ENCODE results near the gene ELN. TPM values are rescaled to one million over a fixed set of nuclear protein-coding genes. Genes with fewer than 3 reads are reported as not detected.

The ELN gene
- total and polyA plus RNA-seq, 2 donors (not counting 1 experiment from before 2014, with no cell fraction given): not detected

GRCh38 chr7:74022507-74022906, 5.5 kb upstream of the ELN start:
- TF ChIP-seq, protein P1, sequence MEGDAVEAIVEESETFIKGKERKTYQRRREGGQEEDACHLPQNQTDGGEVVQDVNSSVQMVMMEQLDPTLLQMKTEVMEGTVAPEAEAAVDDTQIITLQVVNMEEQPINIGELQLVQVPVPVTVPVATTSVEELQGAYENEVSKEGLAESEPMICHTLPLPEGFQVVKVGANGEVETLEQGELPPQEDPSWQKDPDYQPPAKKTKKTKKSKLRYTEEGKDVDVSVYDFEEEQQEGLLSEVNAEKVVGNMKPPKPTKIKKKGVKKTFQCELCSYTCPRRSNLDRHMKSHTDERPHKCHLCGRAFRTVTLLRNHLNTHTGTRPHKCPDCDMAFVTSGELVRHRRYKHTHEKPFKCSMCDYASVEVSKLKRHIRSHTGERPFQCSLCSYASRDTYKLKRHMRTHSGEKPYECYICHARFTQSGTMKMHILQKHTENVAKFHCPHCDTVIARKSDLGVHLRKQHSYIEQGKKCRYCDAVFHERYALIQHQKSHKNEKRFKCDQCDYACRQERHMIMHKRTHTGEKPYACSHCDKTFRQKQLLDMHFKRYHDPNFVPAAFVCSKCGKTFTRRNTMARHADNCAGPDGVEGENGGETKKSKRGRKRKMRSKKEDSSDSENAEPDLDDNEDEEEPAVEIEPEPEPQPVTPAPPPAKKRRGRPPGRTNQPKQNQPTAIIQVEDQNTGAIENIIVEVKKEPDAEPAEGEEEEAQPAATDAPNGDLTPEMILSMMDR (IDR thresholded peaks at IDR 0.05): no peak
- TF ChIP-seq EZH2 (IDR thresholded peaks at IDR 0.05; ENCODE audit: borderline replicate concordance, insufficient read depth, low read depth, low read length, poor library complexity, severe bottlenecking): no peak
- Histone ChIP-seq H3K4me1 (ENCODE audit: control insufficient read depth in 2 of 2, insufficient read depth in 2 of 2, low read length in 2 of 2) (peaks cover 3 to 5% of the 10 kb centered on the region in 2 donors), H3K9ac (ENCODE audit: low read length) (no peak overlapping the region), H3K27ac (ENCODE audit: low read length in 2 of 2) (no peak overlapping the region), H4K20me1 (ENCODE audit: control insufficient read depth, insufficient read depth, low read length, poor library complexity, severe bottlenecking) (no peaks in the 10 kb centered on the region), H3K36me3 (replicated peaks in 1 of 2; ENCODE audit: control extremely low read depth in 1 of 2, control insufficient read depth in 1 of 2, extremely low read depth in 1 of 2, insufficient read depth in 2 of 2, low read length in 1 of 2) (no peaks in the 10 kb centered on the region), H3K79me2 (ENCODE audit: control insufficient read depth, insufficient read depth, low read length) (no peaks in the 10 kb centered on the region), H3K4me3 (ENCODE audit: control extremely low read depth in 1 of 5, extremely low read depth in 1 of 5, insufficient read depth in 1 of 5, low read depth in 2 of 5, low read length in 4 of 5) (no peak overlapping the region), H3K4me2 (replicated peaks; ENCODE audit: low read depth, low read length, poor library complexity, severe bottlenecking) (no peak overlapping the region), H2AFZ (ENCODE audit: insufficient read depth, low read depth, low read length, poor library complexity, severe bottlenecking) (no peak overlapping the region), H3K27me3 (replicated peaks in 1 of 4; ENCODE audit: control extremely low read depth in 1 of 4, control insufficient read depth in 3 of 4, insufficient read depth in 4 of 4, low read length in 3 of 4) (peaks cover 0 to 28% (median 10%) of the 10 kb centered on the region in 4 experiments), H3K9me3 (ENCODE audit: control extremely low read depth in 1 of 3, control insufficient read depth in 2 of 3, insufficient read depth in 1 of 3, low read length in 2 of 3) (peaks cover 0 to 2% (median 0%) of the 10 kb centered on the region in 3 donors)
- Mint-ChIP-seq H3K27ac (no peak overlapping the region), H3K9me3 (ENCODE audit: insufficient read depth) (no peaks in the 10 kb centered on the region), H3K4me1 (peaks cover 3% of the 10 kb centered on the region), H3K4me3 (no peak overlapping the region), H3K27me3 (peaks cover 28% of the 10 kb centered on the region)
- ChIA-PET POLR2A (no interaction called here), CTCF (no interaction called here)
- DNase-seq (no peak), ATAC-seq (ENCODE audit: low read depth) (no peak)
- WGBS (ENCODE audit: insufficient coverage): 96% methylated on average over 2 of the region's 7 CpGs
- intact Hi-C loops (cut with micrococcal nuclease): no loop called here

DNA sequence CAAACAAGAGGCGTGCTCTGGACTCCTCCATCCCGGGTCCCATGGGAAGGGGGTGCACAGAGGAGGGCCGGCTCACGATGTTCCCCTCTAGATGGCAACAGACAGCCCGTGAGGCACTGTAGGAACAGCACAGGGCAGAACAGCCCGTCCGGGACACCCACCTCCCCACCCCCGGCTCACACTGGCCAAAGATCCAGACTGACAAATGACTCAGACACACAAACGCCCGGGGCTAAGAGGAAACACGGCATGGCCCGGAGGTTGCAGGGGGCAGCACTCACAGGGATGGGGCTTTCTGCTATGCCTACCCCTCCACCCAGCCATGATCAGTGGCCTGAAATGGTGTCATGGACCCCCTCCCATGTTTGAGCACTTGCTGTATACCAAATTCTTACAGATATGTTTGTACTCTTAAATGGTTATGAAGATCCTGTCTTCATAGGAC, 4.9 kb upstream of the ELN start:
- CTCF ChIA-PET: no interaction called here

More for the DNA sequence above, 4.9 kb upstream of the ELN start:
- ATAC-seq (ENCODE audit: low read depth) (no peak), DNase-seq (no peak)
- no peaks in the 10 kb centered on the region for H4K20me1 ChIP-seq (ENCODE audit: control insufficient read depth, insufficient read depth, low read length, poor library complexity, severe bottlenecking)
- no peak overlapping the region for H3K4me3 ChIP-seq (ENCODE audit: control extremely low read depth in 1 of 5, extremely low read depth in 1 of 5, insufficient read depth in 1 of 5, low read depth in 2 of 5, low read length in 4 of 5)
- H3K27me3 ChIP-seq (replicated peaks in 1 of 4; ENCODE audit: control extremely low read depth in 1 of 4, control insufficient read depth in 3 of 4, insufficient read depth in 4 of 4, low read length in 3 of 4): peaks cover 0 to 33% (median 10%) of the 10 kb centered on the region in 4 experiments
- H2AFZ ChIP-seq (ENCODE audit: insufficient read depth, low read depth, low read length, poor library complexity, severe bottlenecking): no peak overlapping the region
- WGBS (ENCODE audit: insufficient coverage): 61% methylated on average over 10 of the region's 12 CpGs
- H3K4me1 ChIP-seq (ENCODE audit: control insufficient read depth in 2 of 2, insufficient read depth in 2 of 2, low read length in 2 of 2): peaks cover 3 to 5% of the 10 kb centered on the region in 2 donors
- H3K27ac Mint-ChIP-seq: no peak overlapping the region
- H3K27ac ChIP-seq (ENCODE audit: low read length in 2 of 2): no peak overlapping the region
- peaks cover 0 to 4% (median 0%) of the 10 kb centered on the region in 3 donors for H3K9me3 ChIP-seq (ENCODE audit: control extremely low read depth in 1 of 3, control insufficient read depth in 2 of 3, insufficient read depth in 1 of 3, low read length in 2 of 3)
- H3K4me2 ChIP-seq (replicated peaks; ENCODE audit: low read depth, low read length, poor library complexity, severe bottlenecking): no peak overlapping the region
- POLR2A ChIA-PET: no interaction called here
- no peak overlapping the region for H3K9ac ChIP-seq (ENCODE audit: low read length)
- H3K79me2 ChIP-seq (ENCODE audit: control insufficient read depth, insufficient read depth, low read length): no peaks in the 10 kb centered on the region
- H3K9me3 Mint-ChIP-seq (ENCODE audit: insufficient read depth): no peaks in the 10 kb centered on the region
- TF ChIP-seq EZH2 (IDR thresholded peaks at IDR 0.05; ENCODE audit: borderline replicate concordance, insufficient read depth, low read depth, low read length, poor library complexity, severe bottlenecking): no peak
- TF ChIP-seq, protein P1 (IDR thresholded peaks at IDR 0.05): no peak
- H3K27me3 Mint-ChIP-seq: peaks cover 28% of the 10 kb centered on the region
- intact Hi-C loops (cut with micrococcal nuclease): no loop called here
- H3K36me3 ChIP-seq (replicated peaks in 1 of 2; ENCODE audit: control extremely low read depth in 1 of 2, control insufficient read depth in 1 of 2, extremely low read depth in 1 of 2, insufficient read depth in 2 of 2, low read length in 1 of 2): no peaks in the 10 kb centered on the region
- peaks cover 3% of the 10 kb centered on the region for H3K4me1 Mint-ChIP-seq
- H3K4me3 Mint-ChIP-seq: no peak overlapping the region
